RPMI7951 (cell line): Measurements from ENCODE around the gene KPNA5. TPM values are rescaled to one million over a fixed set of nuclear protein-coding genes. Genes with fewer than 3 reads are reported as not detected.

ENCODE experiments used
- total RNA-seq: library from RNA; depleted of rRNA; stranded (reverse); fragments of >200 nt; shearing (Covaris generic); gene quantifications from 2 replicates; pipeline ENCODE4 v1.2.3, GENCODE V29; 2014; rRNA removed

The KPNA5 gene
- total RNA-seq, 1 experiment from 2014 or later: 7.2 TPM

Other genes with a start within 250 kb of the KPNA5 start
- gene CALHM6, start 219.8 kb upstream of the KPNA5 start, total RNA-seq: 9.6 and 19.8 TPM in 2 replicates
- gene CALHM5, start 169.6 kb upstream of the KPNA5 start, total RNA-seq: 4.1 and 4.7 TPM in 2 replicates
- not detected in 2 replicates for gene TRAPPC3L, start 135.5 kb upstream of the KPNA5 start, total RNA-seq
- gene CALHM4, start 127.5 kb upstream of the KPNA5 start, total RNA-seq: not detected in 2 replicates
- gene RWDD1, start 109.7 kb upstream of the KPNA5 start, total RNA-seq: 41.9 and 54.5 TPM in 2 replicates
- not detected in 2 replicates for gene RSPH4A, start 64.7 kb upstream of the KPNA5 start, total RNA-seq
- 14.8 and 18.7 TPM in 2 replicates for gene ZUP1, start 12.4 kb upstream of the KPNA5 start, total RNA-seq
- not detected in 2 replicates for gene FAM162B, start 84.5 kb downstream of the KPNA5 start, total RNA-seq
- not detected in 2 replicates for gene GPRC6A, start 147.9 kb downstream of the KPNA5 start, total RNA-seq
- not detected in 2 replicates for gene RFX6, start 196.0 kb downstream of the KPNA5 start, total RNA-seq